ENCODE results near the gene ZSCAN12.

GRCh38 chr6:28333047-28333446, 66.5 kb downstream of the ZSCAN12 start:
- TF ChIP-seq CTCF (IDR thresholded peaks at IDR 0.05) (no peak), POLR2A (IDR thresholded peaks at IDR 0.05) (no peak)
